Natural killer cell (primary cell): ENCODE results near the gene PTBP3. TPM values are rescaled to one million over a fixed set of nuclear protein-coding genes. Genes with fewer than 3 reads are reported as not detected.

ENCODE experiments used
- ATAC-seq, 3 donors: fragments of 150-1000 bp in 2 of 3; fragments of 200-7000 bp in 1 of 3; cut with Tn5 transposase; 1 replicate in 1 of 3; 2 replicates in 2 of 3; pipeline ENCODE4 v1.10.0; 2021; ENCODE audit warnings: mild to moderate bottlenecking in 2 of 3, moderate library complexity in 2 of 3
- DNase-seq, 2 donors: peaks; one replicate each; pipeline versions ENCODE4 v3.0.0 to v3.0.0-alpha.2; 2013 to 2021; ENCODE audit warnings: mixed read lengths in 1 of 2
- H3K27ac ChIP-seq: one replicate; pipeline ENCODE4 v1.5.1; 2013; ENCODE audit warnings: mild to moderate bottlenecking, low read length
- H3K27me3 ChIP-seq: one replicate; pipeline ENCODE4 v1.6.1; 2013; ENCODE audit warnings: low read length; ENCODE audit not compliant: control insufficient read depth, insufficient read depth
- H3K36me3 ChIP-seq: one replicate; pipeline ENCODE4 v1.6.1; 2013; ENCODE audit warnings: low read length; ENCODE audit not compliant: control insufficient read depth, insufficient read depth
- H3K4me1 ChIP-seq: one replicate; pipeline ENCODE4 v1.6.1; 2013; ENCODE audit warnings: low read length; ENCODE audit not compliant: control insufficient read depth, insufficient read depth
- H3K4me3 ChIP-seq: one replicate; pipeline ENCODE4 v1.5.1; 2013; ENCODE audit warnings: low read length
- H3K9me3 ChIP-seq: one replicate; pipeline ENCODE4 v1.6.1; 2013; ENCODE audit warnings: low read length; ENCODE audit not compliant: control insufficient read depth, insufficient read depth
- H3K27ac Mint-ChIP-seq, 2 donors: one replicate each; pipeline ENCODE4 v1.8.0; 2022; ENCODE audit warnings: mild to moderate bottlenecking in 2 of 2, mixed read lengths in 2 of 2, moderate library complexity in 1 of 2
- H3K27me3 Mint-ChIP-seq, 2 donors: one replicate each; pipeline ENCODE4 v1.8.0; 2022; ENCODE audit warnings: low read depth in 2 of 2, mixed read lengths in 2 of 2
- H3K36me3 Mint-ChIP-seq: one replicate; pipeline ENCODE4 v1.8.0; 2022; ENCODE audit warnings: mixed read lengths
- H3K4me1 Mint-ChIP-seq, 2 donors: one replicate each; pipeline ENCODE4 v1.8.0; 2022; ENCODE audit warnings: mixed read lengths in 2 of 2
- H3K4me3 Mint-ChIP-seq: one replicate; pipeline ENCODE4 v1.8.0; 2022; ENCODE audit warnings: mild to moderate bottlenecking, moderate library complexity, mixed read lengths
- H3K9me3 Mint-ChIP-seq, 2 donors: one replicate each; pipeline ENCODE4 v1.8.0; 2022; ENCODE audit warnings: mixed read lengths in 2 of 2
- WGBS: methylation state at CpG from one replicate; pipeline ENCODE4 v1.1.7; 2013; ENCODE audit warnings: missing lambda C conversion rate; ENCODE audit not compliant: insufficient coverage; 5-methylcytosine and 5-hydroxymethylcytosine counted together
- intact Hi-C: fragments of 100-400 bp; cut with micrococcal nuclease; formaldehyde crosslinking; loops from one replicate; pipeline ENCODE4 v1.14.2; 2022
- total RNA-seq, 4 donors: library from RNA; stranded (reverse); fragments of 120-200 nt in 1 of 4; gene quantifications; one replicate each; pipeline versions ENCODE4 v1.2.3 to v1.2.4, GENCODE V29; 2013 to 2022
- TF ChIP-seq, protein P1 (sequence below): fragments of 200-600 bp; IDR thresholded peaks from one replicate; pipeline ENCODE4 v1.8.0; 2022; ENCODE audit warnings: antibody characterized with exemption

PTBP3 gene
- total RNA-seq, 3 donors from 2014 or later (not counting 1 experiment from before 2014, with no cell fraction given) = 135 to 156 (median 140) TPM

DNA sequence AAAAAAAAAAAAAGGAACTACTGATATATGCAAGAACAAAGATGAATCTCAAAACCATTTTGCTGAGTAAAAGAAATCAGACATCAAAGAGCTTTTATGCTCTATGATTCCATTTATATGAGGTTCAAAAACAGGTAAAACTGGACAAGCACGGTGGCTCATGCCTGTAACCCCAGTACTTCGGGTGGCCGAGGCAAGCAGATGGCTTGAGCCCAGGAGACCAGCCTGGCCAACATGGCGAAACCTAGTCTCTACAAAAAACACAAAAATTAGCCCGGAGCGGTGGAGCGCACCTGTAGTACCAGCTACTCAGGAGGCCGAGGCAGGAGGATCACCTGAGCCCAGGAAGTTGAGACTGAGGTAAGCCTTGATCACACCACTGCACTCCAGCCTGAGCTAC lies 7.8 kb downstream of the PTBP3 start:
- Mint-ChIP-seq H3K27ac (peak overlapping the region; percentile 46 to 58), H3K4me1 (peaks cover 62 to 67% of the 10 kb centered on the region in 2 donors), H3K27me3 (no peaks in the 10 kb centered on the region), H3K9me3 (peaks cover 2 to 8% of the 10 kb centered on the region in 2 donors), H3K36me3 (peaks cover 21% of the 10 kb centered on the region), H3K4me3 (peak overlapping the region; percentile 21)
- peak in 1 of 3 donors; percentile 12 for ATAC-seq
- peaks cover 15% of the 10 kb centered on the region for H3K4me1 ChIP-seq
- intact Hi-C loops = loop anchor here (10.0 kb wide), 1 partner anchor 111 kb away; no protein-coding TSS in a partner anchor
- 89% methylated on average over 8 of the region's 8 CpGs for WGBS
- no peaks in the 10 kb centered on the region for H3K27me3 ChIP-seq
- peaks cover 3% of the 10 kb centered on the region for H3K9me3 ChIP-seq
- H3K4me3 ChIP-seq = no peak overlapping the region
- TF ChIP-seq, protein P1, sequence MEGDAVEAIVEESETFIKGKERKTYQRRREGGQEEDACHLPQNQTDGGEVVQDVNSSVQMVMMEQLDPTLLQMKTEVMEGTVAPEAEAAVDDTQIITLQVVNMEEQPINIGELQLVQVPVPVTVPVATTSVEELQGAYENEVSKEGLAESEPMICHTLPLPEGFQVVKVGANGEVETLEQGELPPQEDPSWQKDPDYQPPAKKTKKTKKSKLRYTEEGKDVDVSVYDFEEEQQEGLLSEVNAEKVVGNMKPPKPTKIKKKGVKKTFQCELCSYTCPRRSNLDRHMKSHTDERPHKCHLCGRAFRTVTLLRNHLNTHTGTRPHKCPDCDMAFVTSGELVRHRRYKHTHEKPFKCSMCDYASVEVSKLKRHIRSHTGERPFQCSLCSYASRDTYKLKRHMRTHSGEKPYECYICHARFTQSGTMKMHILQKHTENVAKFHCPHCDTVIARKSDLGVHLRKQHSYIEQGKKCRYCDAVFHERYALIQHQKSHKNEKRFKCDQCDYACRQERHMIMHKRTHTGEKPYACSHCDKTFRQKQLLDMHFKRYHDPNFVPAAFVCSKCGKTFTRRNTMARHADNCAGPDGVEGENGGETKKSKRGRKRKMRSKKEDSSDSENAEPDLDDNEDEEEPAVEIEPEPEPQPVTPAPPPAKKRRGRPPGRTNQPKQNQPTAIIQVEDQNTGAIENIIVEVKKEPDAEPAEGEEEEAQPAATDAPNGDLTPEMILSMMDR = no peak
- H3K36me3 ChIP-seq = no peaks in the 10 kb centered on the region
- DNase-seq = no peak
- no peak overlapping the region for H3K27ac ChIP-seq

DNA sequence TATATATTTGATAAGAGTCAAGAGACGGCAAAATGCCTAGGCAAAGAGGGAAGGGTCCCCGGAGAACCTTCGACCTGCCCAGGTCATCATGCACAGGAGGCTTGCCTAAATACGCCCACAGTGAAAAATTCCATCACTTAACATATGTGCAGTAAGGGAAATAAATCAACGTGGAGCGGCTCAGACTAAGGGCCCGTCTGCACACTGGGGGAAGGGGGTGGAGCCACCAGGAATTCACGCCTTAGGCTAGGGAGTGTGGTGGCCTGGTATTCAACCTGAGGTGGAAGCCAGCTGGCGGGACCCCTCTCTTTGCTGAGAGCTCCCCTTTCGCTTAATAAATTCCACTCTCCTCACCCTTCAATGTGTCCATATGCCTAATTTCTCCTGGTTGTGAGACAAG lies 8.3 kb downstream of the PTBP3 start:
- H3K36me3 ChIP-seq = no peaks in the 10 kb centered on the region
- no peak for DNase-seq
- H3K27me3 Mint-ChIP-seq = no peaks in the 10 kb centered on the region
- H3K36me3 Mint-ChIP-seq = peaks cover 21% of the 10 kb centered on the region
- TF ChIP-seq, protein P1 = no peak
- no peak overlapping the region for H3K27ac ChIP-seq
- H3K9me3 Mint-ChIP-seq = peaks cover 2 to 8% of the 10 kb centered on the region in 2 donors
- peaks cover 15% of the 10 kb centered on the region for H3K4me1 ChIP-seq
- H3K4me1 Mint-ChIP-seq = peaks cover 57 to 62% of the 10 kb centered on the region in 2 donors
- H3K4me3 ChIP-seq = no peak overlapping the region
- WGBS = 98% methylated on average over 6 of the region's 10 CpGs
- peak overlapping the region in 1 of 2 donors; percentile 58 for H3K27ac Mint-ChIP-seq
- ATAC-seq = no peak
- H3K27me3 ChIP-seq = no peaks in the 10 kb centered on the region
- H3K9me3 ChIP-seq = peaks cover 3% of the 10 kb centered on the region
- H3K4me3 Mint-ChIP-seq = no peak overlapping the region
- intact Hi-C loops = loop anchor here (10.0 kb wide), 1 partner anchor 110 kb away; no protein-coding TSS in a partner anchor

DNA sequence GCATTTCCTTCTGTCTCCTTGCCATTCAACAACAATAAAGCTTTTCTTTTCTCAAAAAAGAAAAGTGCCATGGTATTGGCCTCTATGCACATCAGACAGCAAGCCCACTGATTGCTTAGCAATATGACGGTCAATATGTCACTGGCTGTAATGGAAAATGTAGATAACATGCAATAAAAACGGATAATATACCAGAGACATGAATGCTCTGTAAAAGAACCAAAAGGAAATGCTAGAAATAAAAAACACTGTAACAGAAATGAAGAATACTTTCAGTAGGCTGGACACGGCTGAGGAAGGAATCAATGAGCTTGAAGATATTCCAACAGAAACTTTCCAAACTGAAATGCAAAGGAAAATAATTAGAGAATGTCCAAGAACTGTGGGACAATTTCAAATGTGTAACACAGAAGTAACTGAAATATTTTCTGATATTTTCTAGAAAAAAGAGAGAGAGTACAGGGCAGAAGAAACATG lies 10.0 kb downstream of the PTBP3 start:
- no peak for DNase-seq
- Mint-ChIP-seq H3K9me3 (peaks cover 2 to 8% of the 10 kb centered on the region in 2 donors), H3K4me1 (peaks cover 60 to 61% of the 10 kb centered on the region in 2 donors), H3K27ac (peak overlapping the region; percentile 22 to 52), H3K36me3 (peaks cover 21% of the 10 kb centered on the region), H3K27me3 (no peaks in the 10 kb centered on the region), H3K4me3 (no peak overlapping the region)
- TF ChIP-seq, protein P1 = no peak
- no peak for ATAC-seq
- Histone ChIP-seq H3K27ac (no peak overlapping the region), H3K4me3 (no peak overlapping the region), H3K4me1 (peaks cover 13% of the 10 kb centered on the region), H3K36me3 (no peaks in the 10 kb centered on the region), H3K27me3 (no peaks in the 10 kb centered on the region), H3K9me3 (peaks cover 3% of the 10 kb centered on the region)
- WGBS = 100% methylated on average over 3 of the region's 3 CpGs
- intact Hi-C loops = loop anchor here (10.0 kb wide), 1 partner anchor 109 kb away; no protein-coding TSS in a partner anchor
